GM21717 (cell line): ENCODE data around the gene ATOH1.
A peak's percentile ranks its signal among the peaks of the same experiment; 100 is the strongest.

Source experiments
- ATAC-seq: cut with Tn5 transposase; IDR thresholded peaks from one replicate; pipeline ENCODE4 v1.9.1; 2021; ENCODE audit warnings: mild to moderate bottlenecking, moderate library complexity; ENCODE audit not compliant: unreplicated experiment

ATOH1 gene, protein sequence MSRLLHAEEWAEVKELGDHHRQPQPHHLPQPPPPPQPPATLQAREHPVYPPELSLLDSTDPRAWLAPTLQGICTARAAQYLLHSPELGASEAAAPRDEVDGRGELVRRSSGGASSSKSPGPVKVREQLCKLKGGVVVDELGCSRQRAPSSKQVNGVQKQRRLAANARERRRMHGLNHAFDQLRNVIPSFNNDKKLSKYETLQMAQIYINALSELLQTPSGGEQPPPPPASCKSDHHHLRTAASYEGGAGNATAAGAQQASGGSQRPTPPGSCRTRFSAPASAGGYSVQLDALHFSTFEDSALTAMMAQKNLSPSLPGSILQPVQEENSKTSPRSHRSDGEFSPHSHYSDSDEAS

DNA sequence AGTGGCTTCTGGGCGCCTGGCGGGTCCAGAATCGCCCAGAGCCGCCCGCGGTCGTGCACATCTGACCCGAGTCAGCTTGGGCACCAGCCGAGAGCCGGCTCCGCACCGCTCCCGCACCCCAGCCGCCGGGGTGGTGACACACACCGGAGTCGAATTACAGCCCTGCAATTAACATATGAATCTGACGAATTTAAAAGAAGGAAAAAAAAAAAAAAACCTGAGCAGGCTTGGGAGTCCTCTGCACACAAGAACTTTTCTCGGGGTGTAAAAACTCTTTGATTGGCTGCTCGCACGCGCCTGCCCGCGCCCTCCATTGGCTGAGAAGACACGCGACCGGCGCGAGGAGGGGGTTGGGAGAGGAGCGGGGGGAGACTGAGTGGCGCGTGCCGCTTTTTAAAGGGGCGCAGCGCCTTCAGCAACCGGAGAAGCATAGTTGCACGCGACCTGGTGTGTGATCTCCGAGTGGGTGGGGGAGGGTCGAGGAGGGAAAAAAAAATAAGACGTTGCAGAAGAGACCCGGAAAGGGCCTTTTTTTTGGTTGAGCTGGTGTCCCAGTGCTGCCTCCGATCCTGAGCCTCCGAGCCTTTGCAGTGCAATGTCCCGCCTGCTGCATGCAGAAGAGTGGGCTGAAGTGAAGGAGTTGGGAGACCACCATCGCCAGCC lies at the start of gene ATOH1:
ATOH1 (plus strand) TSS at position 422 of the 663 bp plus-strand sequence; CDS start at position 596, 174 bp downstream.
- no peak for ATAC-seq

DNA sequence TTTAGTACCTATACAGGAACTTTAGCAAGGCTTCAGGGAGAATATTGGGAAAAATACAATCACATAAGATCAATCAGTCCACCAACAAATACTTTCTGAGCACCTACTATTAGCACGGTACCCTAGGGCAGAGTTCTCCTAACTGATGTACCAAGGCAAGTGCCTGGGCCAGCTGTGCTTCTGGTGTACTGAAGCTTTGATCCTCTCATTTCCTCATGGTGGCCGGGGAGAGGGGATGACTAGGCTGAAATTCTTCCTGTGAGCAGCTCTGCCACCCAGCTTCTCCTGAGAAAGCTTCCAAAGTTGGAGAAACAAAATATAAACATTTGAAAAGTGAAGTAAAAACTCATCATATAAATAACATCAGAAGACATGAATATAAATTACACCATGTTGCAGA lies 49.3 kb upstream of the ATOH1 start:
- ATAC-seq: no peak

GRCh38 chr4:93780080-93780479 lies 48.5 kb upstream of the ATOH1 start:
- ATAC-seq: no peak

DNA sequence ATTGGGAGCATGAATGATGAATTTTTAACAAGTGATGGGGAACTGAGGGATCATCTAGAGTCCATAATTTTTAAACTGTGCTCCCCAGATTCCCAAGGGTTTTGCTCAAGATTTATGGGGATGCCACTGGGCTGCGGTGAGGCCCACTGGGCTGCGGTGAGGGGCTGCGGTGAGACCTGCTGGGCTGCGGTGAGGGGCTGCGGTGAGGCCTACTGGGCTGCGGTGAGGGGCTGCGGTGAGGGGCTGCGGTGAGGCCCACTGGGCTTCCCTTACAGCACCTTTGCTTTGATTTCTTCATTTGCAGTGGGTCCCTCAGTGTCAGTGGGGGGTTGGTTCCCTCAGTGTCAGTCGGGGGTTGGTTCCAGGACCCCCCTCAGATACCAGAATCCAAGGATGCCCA lies 47.4 kb upstream of the ATOH1 start:
- no peak for ATAC-seq

DNA sequence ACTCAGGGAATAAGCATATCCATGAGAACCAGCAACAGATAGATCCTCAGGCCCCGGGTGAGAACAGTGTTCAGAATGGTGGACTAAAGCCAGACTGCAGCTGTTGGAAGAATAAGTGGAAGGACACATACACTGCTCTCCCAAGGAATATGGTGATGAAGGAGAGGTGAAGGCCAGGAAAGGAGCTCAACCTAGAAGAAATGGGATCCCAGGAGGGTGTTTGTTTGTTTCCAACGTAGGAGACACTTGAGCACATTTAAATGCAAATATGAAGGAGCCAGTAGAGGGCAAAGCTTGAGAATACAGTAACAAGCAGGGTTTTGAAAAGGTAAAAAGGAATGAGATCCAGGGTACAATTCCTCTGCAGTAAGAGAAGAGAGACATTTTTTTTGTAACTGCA lies 42.4 kb upstream of the ATOH1 start:
- no peak for ATAC-seq

DNA sequence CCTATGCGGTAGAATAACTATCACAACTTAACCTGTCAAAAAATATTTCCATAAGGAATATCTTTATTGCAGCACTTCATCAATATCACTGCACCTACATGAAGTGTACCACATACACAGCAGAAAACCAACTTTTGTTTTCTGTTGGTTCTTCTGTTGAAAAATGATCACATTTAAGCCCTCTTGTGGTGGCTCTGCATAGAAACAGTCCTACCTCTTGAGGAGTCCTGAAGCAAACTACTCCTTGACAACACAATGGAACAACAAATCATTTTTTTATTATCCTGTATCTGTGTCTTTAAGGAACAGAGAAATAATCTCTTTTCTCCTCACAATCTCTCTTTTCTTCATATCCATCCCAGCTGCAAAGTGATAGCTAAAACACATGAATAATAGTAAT lies 39.8 kb upstream of the ATOH1 start:
- no peak for ATAC-seq

DNA sequence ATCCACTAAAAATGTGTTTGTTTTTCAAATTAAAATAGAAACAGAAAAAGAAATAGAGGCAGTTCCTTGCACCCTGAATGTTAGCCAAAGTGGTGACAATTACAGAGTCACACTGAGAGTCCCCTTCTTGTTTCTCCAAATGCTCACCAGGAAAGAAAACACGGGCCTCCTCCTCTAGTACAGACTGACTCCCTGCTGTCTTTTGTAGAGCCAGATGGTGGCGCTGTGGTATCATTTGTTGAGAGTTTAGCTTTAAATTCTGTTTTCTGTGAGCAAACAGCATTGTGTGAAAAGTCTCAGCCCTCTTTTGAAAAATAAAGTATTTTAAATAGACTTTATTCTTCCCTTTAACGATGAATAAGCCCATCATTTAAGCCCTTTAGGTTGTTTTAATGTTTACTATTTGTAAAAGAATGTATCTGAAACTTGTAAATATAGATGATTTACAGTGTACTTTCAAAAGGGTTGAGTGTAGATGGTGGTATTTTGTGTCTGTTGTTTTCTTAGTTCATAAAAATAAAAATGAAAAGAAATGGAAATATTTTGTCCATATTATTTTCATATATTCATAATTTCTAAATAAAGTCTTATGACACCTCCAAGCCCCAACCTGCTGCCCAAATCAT lies 36.9 kb upstream of the ATOH1 start:
- peak; percentile 82 for ATAC-seq

DNA sequence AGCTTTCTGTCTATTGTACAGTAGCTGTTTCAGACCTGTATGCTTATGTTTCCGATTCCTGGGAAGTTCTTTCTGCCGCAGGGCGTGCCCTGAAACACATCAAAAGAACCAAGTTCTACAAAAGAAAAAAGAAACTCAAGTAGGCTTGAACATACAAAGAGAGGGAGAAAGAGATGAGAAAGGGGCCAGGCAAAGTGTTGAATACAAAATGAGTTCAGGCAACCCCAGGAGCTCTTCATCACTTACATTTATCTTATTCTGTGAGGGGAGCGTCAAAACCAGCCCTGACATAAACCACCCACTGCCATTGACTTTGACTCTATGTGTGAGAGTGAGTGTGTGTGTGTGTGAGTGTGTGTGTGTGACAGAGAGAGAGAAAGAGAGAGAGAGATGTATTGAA lies 26.5 kb upstream of the ATOH1 start:
- no peak for ATAC-seq

DNA sequence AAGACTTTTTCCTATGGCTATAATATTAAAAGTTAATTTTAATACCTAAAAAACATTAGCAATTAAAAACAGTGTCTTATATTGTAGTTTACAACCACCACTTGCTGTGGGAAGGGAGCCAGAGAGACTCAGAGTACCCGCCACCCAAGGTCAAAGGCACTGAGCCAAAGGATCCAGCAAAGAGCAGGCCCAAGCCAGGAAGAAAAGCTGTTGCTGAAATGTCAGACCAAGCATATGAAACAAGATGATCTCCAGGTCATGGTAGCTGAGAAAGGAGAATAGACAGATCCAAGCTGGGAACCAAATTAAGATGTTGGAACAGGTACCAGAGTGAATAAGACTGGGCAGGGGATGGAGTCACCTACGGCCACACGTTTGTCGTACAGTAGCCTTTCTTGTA lies 18.8 kb upstream of the ATOH1 start:
- no peak for ATAC-seq

DNA sequence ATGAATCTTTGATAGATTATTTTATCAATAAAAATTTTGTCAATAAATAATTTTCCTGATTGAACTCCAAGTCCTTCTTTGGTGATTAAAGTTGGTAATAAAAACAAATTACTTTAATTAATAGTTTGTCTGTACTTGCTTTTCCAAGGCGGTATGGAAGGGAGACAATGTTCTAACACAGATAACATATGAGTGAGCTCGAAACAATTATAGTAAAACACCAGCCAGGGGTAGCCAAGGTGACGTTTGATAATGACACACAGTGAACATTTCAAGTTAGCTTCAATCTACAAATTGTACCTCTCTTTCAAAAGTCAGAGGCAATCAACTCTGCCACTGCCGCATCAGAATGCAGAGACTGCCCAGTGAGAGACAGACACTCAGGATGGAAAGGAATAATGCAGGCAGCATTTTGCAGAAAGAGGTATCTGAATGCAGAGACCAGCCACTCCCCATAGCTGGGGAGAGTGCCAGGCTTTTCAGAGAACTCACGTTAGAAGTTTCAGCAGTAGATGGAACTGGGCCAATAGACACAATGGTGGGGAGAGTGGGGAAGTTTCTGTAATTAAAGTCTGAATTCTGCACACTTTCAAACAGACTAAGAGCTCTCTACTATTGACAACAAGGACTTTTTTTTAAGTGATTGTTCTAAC lies 18.1 kb upstream of the ATOH1 start:
- no peak for ATAC-seq

- no peak for ATAC-seq
Measured at GRCh38 chr4:93813092-93813491, 15.5 kb upstream of the ATOH1 start.

- no peak for ATAC-seq
Measured at GRCh38 chr4:93814141-93814540, 14.4 kb upstream of the ATOH1 start.

GRCh38 chr4:93814722-93815121 lies 13.8 kb upstream of the ATOH1 start:
- no peak for ATAC-seq

- ATAC-seq: no peak
Measured at GRCh38 chr4:93825551-93826216, 2.9 kb upstream of the ATOH1 start.

GRCh38 chr4:93827272-93827947 lies 1.1 kb upstream of the ATOH1 start:
- ATAC-seq: no peak

DNA sequence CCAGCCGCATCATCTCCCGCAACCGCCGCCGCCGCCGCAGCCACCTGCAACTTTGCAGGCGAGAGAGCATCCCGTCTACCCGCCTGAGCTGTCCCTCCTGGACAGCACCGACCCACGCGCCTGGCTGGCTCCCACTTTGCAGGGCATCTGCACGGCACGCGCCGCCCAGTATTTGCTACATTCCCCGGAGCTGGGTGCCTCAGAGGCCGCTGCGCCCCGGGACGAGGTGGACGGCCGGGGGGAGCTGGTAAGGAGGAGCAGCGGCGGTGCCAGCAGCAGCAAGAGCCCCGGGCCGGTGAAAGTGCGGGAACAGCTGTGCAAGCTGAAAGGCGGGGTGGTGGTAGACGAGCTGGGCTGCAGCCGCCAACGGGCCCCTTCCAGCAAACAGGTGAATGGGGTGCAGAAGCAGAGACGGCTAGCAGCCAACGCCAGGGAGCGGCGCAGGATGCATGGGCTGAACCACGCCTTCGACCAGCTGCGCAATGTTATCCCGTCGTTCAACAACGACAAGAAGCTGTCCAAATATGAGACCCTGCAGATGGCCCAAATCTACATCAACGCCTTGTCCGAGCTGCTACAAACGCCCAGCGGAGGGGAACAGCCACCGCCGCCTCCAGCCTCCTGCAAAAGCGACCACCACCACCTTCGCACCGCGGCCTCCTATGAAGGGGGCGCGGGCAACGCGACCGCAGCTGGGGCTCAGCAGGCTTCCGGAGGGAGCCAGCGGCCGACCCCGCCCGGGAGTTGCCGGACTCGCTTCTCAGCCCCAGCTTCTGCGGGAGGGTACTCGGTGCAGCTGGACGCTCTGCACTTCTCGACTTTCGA lies 654 bp downstream of the ATOH1 start:
- ATAC-seq: no peak

DNA sequence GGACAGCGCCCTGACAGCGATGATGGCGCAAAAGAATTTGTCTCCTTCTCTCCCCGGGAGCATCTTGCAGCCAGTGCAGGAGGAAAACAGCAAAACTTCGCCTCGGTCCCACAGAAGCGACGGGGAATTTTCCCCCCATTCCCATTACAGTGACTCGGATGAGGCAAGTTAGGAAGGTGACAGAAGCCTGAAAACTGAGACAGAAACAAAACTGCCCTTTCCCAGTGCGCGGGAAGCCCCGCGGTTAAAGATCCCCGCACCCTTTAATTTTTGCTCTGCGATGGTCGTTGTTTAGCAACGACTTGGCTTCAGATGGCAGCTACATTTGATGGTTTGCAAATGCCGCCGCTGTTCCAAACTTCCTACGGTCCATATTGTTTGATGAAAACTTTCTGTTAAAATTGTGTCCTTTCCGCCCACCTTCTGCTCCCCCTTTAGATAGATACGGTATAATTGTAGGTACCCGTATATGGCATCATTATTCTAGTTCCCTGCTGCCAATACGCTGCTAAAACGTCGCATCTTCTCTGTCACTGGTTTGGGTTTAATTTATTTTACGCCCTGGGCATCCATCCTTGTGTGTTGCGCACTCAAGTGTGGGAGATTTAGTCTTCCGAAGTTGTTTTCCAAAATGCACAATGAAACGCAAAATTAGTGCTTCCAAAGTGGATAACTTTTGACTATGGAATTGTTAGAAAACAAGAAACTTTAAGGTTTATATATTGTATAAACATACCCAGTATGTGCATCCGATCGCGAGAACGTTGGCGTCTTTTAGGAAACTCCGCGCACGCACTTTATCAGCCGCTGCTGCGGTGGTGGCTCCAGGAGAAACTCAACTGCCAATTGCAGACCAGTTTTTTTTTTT lies 1.5 kb downstream of the ATOH1 start:
- ATAC-seq: no peak

DNA sequence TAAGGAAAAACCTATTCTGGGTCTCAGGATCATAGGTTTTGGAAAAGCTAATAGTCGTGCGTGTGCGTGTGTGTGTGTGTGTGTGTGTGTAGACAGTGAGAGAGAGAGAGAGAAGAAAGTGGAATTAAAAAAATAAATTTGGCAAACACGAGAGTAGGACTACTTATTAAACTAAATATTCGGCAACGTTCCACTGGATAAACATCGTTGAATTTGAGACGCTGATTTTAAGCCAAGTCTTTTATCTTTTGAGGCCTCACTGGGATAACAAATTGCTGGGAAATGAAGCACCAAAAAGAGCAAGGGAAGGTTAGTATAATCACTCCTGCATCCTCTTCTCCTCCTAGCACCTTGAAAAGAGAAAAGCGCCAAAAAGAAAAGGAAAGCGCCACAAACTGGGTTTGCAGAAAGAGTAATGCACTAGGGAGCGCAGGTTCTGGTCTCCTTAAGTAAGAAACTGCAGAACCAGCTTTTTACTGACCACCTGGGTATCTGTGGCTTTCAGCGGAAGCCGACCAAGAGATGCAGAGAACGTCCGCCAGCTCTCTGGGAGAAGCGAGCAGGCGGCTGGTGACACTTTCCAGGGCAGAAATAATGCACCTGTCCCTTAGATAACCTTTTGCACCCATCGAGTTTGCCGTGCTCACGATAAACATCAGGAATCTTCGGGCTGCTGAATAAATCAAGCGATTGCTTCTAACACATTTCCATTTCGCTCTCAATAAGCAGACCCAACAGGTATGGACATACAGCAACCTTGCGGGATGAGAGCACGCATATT lies 3.4 kb downstream of the ATOH1 start:
- no peak for ATAC-seq
